HG03175 (cell line): ENCODE data around the gene CASZ1.

ENCODE experiments used
- ATAC-seq: cut with Tn5 transposase; IDR thresholded peaks from one replicate; pipeline ENCODE4 v1.9.1; 2021; ENCODE audit warnings: mild to moderate bottlenecking, moderate library complexity; ENCODE audit not compliant: unreplicated experiment

Gene CASZ1

DNA sequence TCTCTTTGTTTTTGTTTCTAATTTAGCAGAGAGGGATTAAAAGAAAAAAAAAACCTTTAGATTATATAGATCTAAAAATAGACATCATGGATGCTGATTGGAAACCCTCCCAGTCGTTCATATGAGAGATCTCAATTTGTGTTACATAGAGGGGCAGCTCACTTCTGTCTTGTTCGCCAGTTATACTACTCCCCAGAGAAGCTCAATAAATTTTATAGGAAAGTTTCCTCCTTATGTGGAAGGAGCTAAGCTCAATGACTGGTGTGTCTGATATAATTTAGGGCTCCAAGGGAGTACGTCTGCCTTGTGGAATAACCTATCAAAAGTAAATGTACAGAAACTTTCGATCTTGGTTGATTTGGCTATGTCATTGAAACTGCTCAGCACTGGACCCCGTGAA, 204.1 kb downstream of the CASZ1 start:
- no peak for ATAC-seq

DNA sequence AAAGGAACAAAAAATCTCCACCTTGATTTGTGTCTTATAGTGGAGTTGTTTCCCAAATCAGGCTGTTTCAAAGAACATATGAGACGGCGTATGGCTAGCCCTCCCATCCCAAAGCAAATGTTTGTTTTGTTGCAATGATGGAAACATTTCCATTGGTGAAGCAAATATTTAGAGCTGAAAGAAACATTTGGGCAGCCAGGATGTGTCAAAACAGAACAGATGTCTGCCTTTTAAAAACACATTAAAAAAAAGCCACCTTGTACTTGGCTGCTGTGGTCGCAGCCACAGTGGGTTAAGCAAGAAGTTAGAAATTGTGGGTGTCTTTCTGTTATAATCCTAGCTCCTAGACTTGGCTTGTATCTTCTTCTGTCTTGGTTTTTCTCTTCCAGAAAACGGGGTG, 205.4 kb downstream of the CASZ1 start:
- ATAC-seq = no peak

DNA sequence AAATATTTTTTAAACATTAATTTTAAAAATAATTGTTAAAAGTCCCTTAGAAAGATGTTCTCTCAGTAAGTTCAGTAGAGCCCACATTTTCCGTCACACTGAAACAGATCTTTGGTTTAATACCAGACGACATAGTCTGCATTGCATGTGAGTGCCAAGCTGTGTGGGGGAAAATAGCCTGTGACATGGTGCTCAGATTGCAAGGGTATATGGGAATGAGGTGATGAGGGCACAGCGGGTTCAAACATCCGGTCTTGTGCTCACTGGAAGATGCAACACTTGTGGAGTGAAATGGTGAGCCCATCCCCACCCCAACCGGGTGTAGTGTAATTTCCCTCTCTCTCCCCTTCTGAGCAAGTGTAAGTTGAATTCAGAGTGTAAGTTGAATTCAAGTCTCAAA, 207.4 kb downstream of the CASZ1 start:
- ATAC-seq = no peak

DNA sequence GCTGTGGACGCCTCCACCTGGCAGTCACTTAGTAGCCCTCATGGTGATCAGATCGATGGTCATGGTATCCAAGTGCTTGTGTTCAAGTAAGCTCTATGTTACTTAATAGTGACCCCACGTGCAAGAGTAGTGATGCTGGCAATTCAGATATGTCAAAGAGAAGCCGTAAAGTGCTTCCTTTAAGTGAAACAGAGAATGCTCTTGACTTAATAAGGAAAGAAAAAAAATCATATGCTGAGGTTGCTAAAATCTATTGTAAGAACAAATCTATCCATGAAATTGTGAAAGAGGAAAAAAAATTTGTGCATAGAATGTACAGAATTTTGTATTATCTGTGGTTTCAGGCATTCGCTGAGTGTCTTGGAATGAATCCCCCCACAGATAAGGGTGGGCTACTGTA, 207.8 kb downstream of the CASZ1 start:
- ATAC-seq = no peak
